Activated CD8-positive, alpha-beta T cell treated with anti-CD3 and anti-CD28 coated beads for 36 hours (primary cell): ENCODE results near the gene SMARCE1. TPM values are rescaled to one million over a fixed set of nuclear protein-coding genes. Genes with fewer than 3 reads are reported as not detected.

Experiments used
- ATAC-seq: fragments of 200-7000 bp; cut with Tn5 transposase; one replicate; pipeline ENCODE4 v1.10.0; 2021; ENCODE audit warnings: mild to moderate bottlenecking, moderate library complexity
- CTCF ChIA-PET: fragments of 350-600 bp; sonication (Branson Sonifier 250); formaldehyde crosslinking; loops from one replicate; lab custom pipeline; 2021; ENCODE audit warnings: antibody characterized with exemption; lab: Charles Lee
- POLR2A ChIA-PET: fragments of 350-600 bp; sonication (Branson Sonifier 250); formaldehyde crosslinking; loops from one replicate; lab custom pipeline; 2021; ENCODE audit warnings: antibody characterized with exemption; lab: Charles Lee
- DNase-seq: peaks from one replicate; pipeline ENCODE4 v3.0.0-alpha.2; 2020
- H3K27ac Mint-ChIP-seq: one replicate; pipeline ENCODE4 v1.8.0; 2021; ENCODE audit warnings: mild to moderate bottlenecking, mixed read lengths
- H3K27me3 Mint-ChIP-seq: one replicate; pipeline ENCODE4 v1.8.0; 2021; ENCODE audit warnings: mixed read lengths
- H3K36me3 Mint-ChIP-seq: one replicate; pipeline ENCODE4 v1.8.0; 2021; ENCODE audit warnings: low read depth, mixed read lengths
- H3K4me1 Mint-ChIP-seq: one replicate; pipeline ENCODE4 v1.8.0; 2021; ENCODE audit warnings: low read depth, mixed read lengths
- H3K4me3 Mint-ChIP-seq: one replicate; pipeline ENCODE4 v1.8.0; 2021; ENCODE audit warnings: mild to moderate bottlenecking, moderate library complexity, mixed read lengths
- H3K9me3 Mint-ChIP-seq: one replicate; pipeline ENCODE4 v1.8.0; 2021; ENCODE audit warnings: mixed read lengths
- intact Hi-C: fragments of 100-400 bp; cut with micrococcal nuclease; formaldehyde crosslinking; loops from one replicate; pipeline ENCODE4 v1.10.0; 2022
- total RNA-seq, 2 experiments: library from RNA; stranded (reverse); gene quantifications; one replicate each; pipeline ENCODE4 v1.2.3, GENCODE V29; 2021
- TF ChIP-seq, protein P1 (sequence below): fragments of 200-600 bp; IDR thresholded peaks from one replicate; pipeline ENCODE4 v1.8.0; 2022; ENCODE audit warnings: antibody characterized with exemption, mild to moderate bottlenecking

SMARCE1 gene
- total RNA-seq, 2 experiments from 2014 or later, result 87.8 to 92.5 TPM

DNA sequence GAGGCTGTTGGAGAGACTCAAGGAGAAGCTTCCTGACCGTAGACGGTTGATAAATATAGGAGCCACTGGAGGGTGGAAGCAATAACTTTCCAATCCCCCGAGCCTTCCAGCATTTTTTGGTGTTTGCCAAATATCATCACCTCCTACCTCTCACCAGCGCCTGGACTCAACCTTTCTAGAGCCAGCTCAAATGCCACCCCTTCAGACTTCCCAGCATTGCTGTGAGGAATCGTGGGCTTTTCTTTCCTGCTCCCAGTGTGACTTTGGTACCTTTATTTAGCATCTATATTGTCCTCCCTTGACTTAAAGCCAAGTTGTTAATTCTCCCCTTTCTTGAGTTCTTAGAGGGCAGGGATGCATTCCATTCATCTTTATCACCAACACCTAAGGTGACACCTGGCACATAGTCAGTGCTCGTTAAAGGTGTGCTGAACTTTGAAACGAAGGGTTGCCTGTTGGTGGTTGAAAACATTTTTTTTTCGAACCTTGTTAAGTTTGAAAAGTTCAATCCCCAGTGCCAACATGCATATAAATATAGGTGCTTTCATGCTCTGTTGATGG is 47.1 kb downstream of the SMARCE1 start:
- Mint-ChIP-seq H3K9me3 (peaks cover 8% of the 10 kb centered on the region), H3K4me1 (peaks cover 98% of the 10 kb centered on the region), H3K27me3 (no peaks in the 10 kb centered on the region), H3K27ac (peak overlapping the region; percentile 99), H3K4me3 (no peak overlapping the region), H3K36me3 (peaks cover 17% of the 10 kb centered on the region)
- TF ChIP-seq, protein P1, sequence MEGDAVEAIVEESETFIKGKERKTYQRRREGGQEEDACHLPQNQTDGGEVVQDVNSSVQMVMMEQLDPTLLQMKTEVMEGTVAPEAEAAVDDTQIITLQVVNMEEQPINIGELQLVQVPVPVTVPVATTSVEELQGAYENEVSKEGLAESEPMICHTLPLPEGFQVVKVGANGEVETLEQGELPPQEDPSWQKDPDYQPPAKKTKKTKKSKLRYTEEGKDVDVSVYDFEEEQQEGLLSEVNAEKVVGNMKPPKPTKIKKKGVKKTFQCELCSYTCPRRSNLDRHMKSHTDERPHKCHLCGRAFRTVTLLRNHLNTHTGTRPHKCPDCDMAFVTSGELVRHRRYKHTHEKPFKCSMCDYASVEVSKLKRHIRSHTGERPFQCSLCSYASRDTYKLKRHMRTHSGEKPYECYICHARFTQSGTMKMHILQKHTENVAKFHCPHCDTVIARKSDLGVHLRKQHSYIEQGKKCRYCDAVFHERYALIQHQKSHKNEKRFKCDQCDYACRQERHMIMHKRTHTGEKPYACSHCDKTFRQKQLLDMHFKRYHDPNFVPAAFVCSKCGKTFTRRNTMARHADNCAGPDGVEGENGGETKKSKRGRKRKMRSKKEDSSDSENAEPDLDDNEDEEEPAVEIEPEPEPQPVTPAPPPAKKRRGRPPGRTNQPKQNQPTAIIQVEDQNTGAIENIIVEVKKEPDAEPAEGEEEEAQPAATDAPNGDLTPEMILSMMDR, result no peak
- POLR2A ChIA-PET, result interaction anchor here (0.6 to 1.2 kb wide), 5 partner anchors 10 to 158 kb away, joined by 3 to 6 read pairs (median 5); no protein-coding TSS in a partner anchor
- CTCF ChIA-PET, result interaction anchor here (1.0 to 1.1 kb wide), 3 partner anchors 11 to 40 kb away, joined by 3 to 6 read pairs (median 6); no protein-coding TSS in a partner anchor
- DNase-seq, result no peak
- no peak for ATAC-seq
- intact Hi-C loops, result no loop called here

- peaks cover 8% of the 10 kb centered on the region for H3K9me3 Mint-ChIP-seq
- peak overlapping the region; percentile 54 for H3K4me3 Mint-ChIP-seq
- ATAC-seq (no peak), DNase-seq (no peak)
- TF ChIP-seq, protein P1, result no peak
- peaks cover 19% of the 10 kb centered on the region for H3K36me3 Mint-ChIP-seq
- ChIA-PET CTCF (interaction anchor here (0.8 to 1.0 kb wide), 2 partner anchors 12 to 23 kb away, joined by 3 to 4 read pairs; no protein-coding TSS in a partner anchor), POLR2A (interaction anchor here (1.8 to 4.3 kb wide), 3 partner anchors 36 to 58 kb away, joined by 5 to 87 read pairs (median 14); partner anchors contain the start of genes CCR7 and SMARCE1)
- no peaks in the 10 kb centered on the region for H3K27me3 Mint-ChIP-seq
- intact Hi-C loops, result loop anchor here (2.0 kb wide), 1 partner anchor 37 kb away; no protein-coding TSS in a partner anchor
- peak overlapping the region; percentile 99 for H3K27ac Mint-ChIP-seq
- H3K4me1 Mint-ChIP-seq, result peaks cover 95% of the 10 kb centered on the region
These were observed 48.2 kb downstream of the SMARCE1 start for GRCh38 chr17:40599468-40599763.

DNA sequence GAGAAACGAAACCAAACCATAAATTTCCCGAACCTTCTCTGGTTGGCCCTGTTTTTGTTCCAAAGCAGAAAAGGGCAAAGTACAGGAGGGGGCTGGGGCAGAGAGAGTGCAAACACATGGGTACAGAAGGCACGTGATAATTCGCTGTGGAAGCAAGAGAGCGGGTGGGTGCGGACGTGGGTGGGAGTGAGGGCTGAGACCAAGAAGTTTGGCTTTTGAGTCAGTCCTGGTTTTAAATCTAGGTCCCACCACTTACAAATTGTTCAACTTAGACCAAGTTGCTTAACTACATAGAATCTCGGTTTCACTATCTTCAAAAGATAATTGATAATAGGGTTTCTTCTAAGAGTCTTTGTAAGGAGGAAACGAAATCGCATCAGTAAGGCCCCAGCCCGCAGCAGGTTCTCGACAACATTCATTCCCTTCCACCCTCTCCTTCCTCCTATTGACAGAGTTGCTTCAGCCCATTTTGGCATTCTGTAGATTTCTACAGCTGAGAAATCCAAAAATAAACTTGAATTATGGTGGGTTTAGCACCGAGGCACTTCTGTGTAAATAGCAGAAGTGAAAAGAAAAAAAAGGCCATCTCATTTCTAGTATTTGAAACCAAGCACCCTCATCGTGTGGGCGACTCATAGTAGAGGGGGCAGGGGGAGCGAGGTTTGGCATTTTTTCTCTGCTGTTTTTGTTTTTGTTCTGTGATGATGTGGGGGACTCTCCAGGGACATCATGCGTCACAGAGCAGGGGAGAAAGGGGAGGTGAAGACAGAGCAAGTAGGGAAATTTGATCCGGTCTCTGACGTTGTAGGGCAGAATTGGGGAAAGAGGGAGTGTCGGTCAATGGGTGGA is 48.8 kb downstream of the SMARCE1 start:
- TF ChIP-seq, protein P1, result no peak
- ChIA-PET CTCF (interaction anchor here (1.7 to 2.5 kb wide), 3 partner anchors 16 to 37 kb away, joined by 4 to 24 read pairs (median 5); no protein-coding TSS in a partner anchor), POLR2A (interaction anchor here (0.9 to 4.3 kb wide), 9 partner anchors 9 to 57 kb away, joined by 3 to 87 read pairs (median 10); partner anchors contain the start of genes CCR7 and SMARCE1)
- H3K36me3 Mint-ChIP-seq, result peaks cover 19% of the 10 kb centered on the region
- peak overlapping the region; percentile 54 for H3K4me3 Mint-ChIP-seq
- H3K27me3 Mint-ChIP-seq, result no peaks in the 10 kb centered on the region
- DNase-seq (peak; percentile 94), ATAC-seq (peak; percentile 60)
- peaks cover 8% of the 10 kb centered on the region for H3K9me3 Mint-ChIP-seq
- intact Hi-C loops, result loop anchor here (2.0 kb wide), 1 partner anchor 36 kb away; no protein-coding TSS in a partner anchor
- peak overlapping the region; percentile 99 for H3K27ac Mint-ChIP-seq
- H3K4me1 Mint-ChIP-seq, result peaks cover 95% of the 10 kb centered on the region

DNA sequence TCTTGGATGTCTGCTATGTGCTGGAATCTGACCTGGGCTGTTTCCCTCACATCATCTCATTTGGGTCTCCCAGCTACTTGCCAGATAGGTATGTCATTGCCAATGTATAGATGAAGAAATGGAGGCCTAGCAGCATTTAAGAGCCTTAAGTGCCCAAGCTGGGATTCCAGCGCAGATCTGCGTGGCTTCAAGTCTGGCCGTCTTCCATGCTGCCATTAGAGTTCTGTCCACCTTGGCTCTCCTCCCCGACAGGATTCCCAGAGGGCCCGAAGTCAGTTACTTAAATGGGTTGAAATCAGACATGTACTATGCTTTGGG is 49.4 kb downstream of the SMARCE1 start:
- DNase-seq (no peak), ATAC-seq (no peak)
- H3K4me3 Mint-ChIP-seq, result peak overlapping the region; percentile 54
- peaks cover 19% of the 10 kb centered on the region for H3K36me3 Mint-ChIP-seq
- peaks cover 92% of the 10 kb centered on the region for H3K4me1 Mint-ChIP-seq
- TF ChIP-seq, protein P1, result no peak
- ChIA-PET POLR2A (interaction anchor here (0.9 to 4.3 kb wide), 13 partner anchors 9 to 57 kb away, joined by 3 to 87 read pairs (median 6); partner anchors contain the start of genes CCR7 and SMARCE1), CTCF (interaction anchor here (0.9 to 2.5 kb wide), 6 partner anchors 9 to 36 kb away, joined by 3 to 24 read pairs (median 5); no protein-coding TSS in a partner anchor)
- H3K9me3 Mint-ChIP-seq, result peaks cover 8% of the 10 kb centered on the region
- peak overlapping the region; percentile 99 for H3K27ac Mint-ChIP-seq
- no peaks in the 10 kb centered on the region for H3K27me3 Mint-ChIP-seq
- intact Hi-C loops, result loop anchor here (2.0 kb wide), 1 partner anchor 35 kb away; no protein-coding TSS in a partner anchor
